MM.1S (cell line): ENCODE results near the gene TNIP1.

Experiments
- DNase-seq: peaks from one replicate; pipeline ENCODE4 v3.0.0-alpha.2; 2015
- H2AFZ ChIP-seq: fragments of 300-600 bp; sonication (generic); 2 replicates; pipeline ENCODE4 v1.6.0; 2016; ENCODE audit warnings: antibody characterized with exemption, low read length
- H3F3A ChIP-seq: fragments of 300-600 bp; sonication (generic); 2 replicates; pipeline ENCODE4 v1.6.1; 2016; ENCODE audit warnings: mild to moderate bottlenecking, antibody characterized with exemption, low read length, moderate library complexity, mixed read lengths; ENCODE audit not compliant: insufficient read depth
- H3K27ac ChIP-seq: fragments of 300-600 bp; sonication (generic); 2 replicates; pipeline ENCODE4 v1.5.1; 2016; ENCODE audit warnings: mild to moderate bottlenecking, low read length
- H3K27me3 ChIP-seq: fragments of 300-600 bp; sonication (generic); replicated peaks from 2 replicates; pipeline ENCODE4 v1.6.0; 2016; ENCODE audit warnings: low read length; ENCODE audit not compliant: insufficient read depth
- H3K36me3 ChIP-seq: fragments of 300-600 bp; sonication (generic); replicated peaks from 2 replicates; pipeline ENCODE4 v1.6.1; 2016; ENCODE audit warnings: mild to moderate bottlenecking, low read length, mixed read lengths; ENCODE audit not compliant: insufficient read depth
- H3K4me1 ChIP-seq: fragments of 300-600 bp; sonication (generic); 2 replicates; pipeline ENCODE4 v1.6.1; 2016; ENCODE audit warnings: low read length, mixed read lengths
- H3K4me2 ChIP-seq: fragments of 300-600 bp; sonication (generic); 2 replicates; pipeline ENCODE4 v1.6.0; 2016; ENCODE audit warnings: low read depth, low read length
- H3K4me3 ChIP-seq: fragments of 300-600 bp; sonication (generic); 2 replicates; pipeline ENCODE4 v1.5.1; 2016; ENCODE audit warnings: low read length, mixed read lengths
- H3K79me2 ChIP-seq: fragments of 300-600 bp; sonication (generic); 2 replicates; pipeline ENCODE4 v1.6.1; 2016; ENCODE audit warnings: mixed run types, low read length, mixed read lengths
- H3K9ac ChIP-seq: fragments of 300-600 bp; sonication (generic); 2 replicates; pipeline ENCODE4 v1.6.1; 2016; ENCODE audit warnings: low read length, mixed read lengths
- H3K9me2 ChIP-seq: fragments of 300-600 bp; sonication (generic); replicated peaks from 2 replicates; pipeline ENCODE4 v1.6.1; 2016; ENCODE audit warnings: mild to moderate bottlenecking, low read length, mixed read lengths; ENCODE audit not compliant: insufficient read depth
- H3K9me3 ChIP-seq: fragments of 300-600 bp; sonication (generic); replicated peaks from 2 replicates; pipeline ENCODE4 v1.6.1; 2016; ENCODE audit warnings: mild to moderate bottlenecking, low read length, mixed read lengths; ENCODE audit not compliant: insufficient read depth
- H4K20me1 ChIP-seq: fragments of 300-600 bp; sonication (generic); 2 replicates; pipeline ENCODE4 v1.6.1; 2016; ENCODE audit warnings: mild to moderate bottlenecking, low read length, moderate library complexity, mixed read lengths; ENCODE audit not compliant: insufficient read depth
- EZH2 ChIP-seq: fragments of 300-600 bp; sonication (generic); optimal IDR thresholded peaks from 2 replicates; pipeline ENCODE3; 2017; ENCODE audit warnings: low read depth, mild to moderate bottlenecking, antibody characterized with exemption, low read length, mixed read lengths
- EZH2phosphoT487 ChIP-seq: fragments of 300-600 bp; sonication (generic); IDR thresholded peaks from 2 replicates; pipeline ENCODE4 v1.6.1; 2018; ENCODE audit warnings: antibody characterized with exemption, low read length
- TF ChIP-seq, protein P1 (sequence below): fragments of 300-600 bp; sonication (generic); IDR thresholded peaks from 2 replicates; pipeline ENCODE4 v1.5.1; 2016; ENCODE audit warnings: antibody characterized with exemption, low read length, mixed read lengths

Gene TNIP1

GRCh38 chr5:151084363-151084762 is 3.5 kb upstream of the TNIP1 start:
- peaks cover 54% of the 10 kb centered on the region for H3K4me1 ChIP-seq
- peaks cover 33% of the 10 kb centered on the region for H3K79me2 ChIP-seq
- H3K9me3 ChIP-seq, result no peaks in the 10 kb centered on the region
- no peaks in the 10 kb centered on the region for H4K20me1 ChIP-seq
- TF ChIP-seq, protein P1, sequence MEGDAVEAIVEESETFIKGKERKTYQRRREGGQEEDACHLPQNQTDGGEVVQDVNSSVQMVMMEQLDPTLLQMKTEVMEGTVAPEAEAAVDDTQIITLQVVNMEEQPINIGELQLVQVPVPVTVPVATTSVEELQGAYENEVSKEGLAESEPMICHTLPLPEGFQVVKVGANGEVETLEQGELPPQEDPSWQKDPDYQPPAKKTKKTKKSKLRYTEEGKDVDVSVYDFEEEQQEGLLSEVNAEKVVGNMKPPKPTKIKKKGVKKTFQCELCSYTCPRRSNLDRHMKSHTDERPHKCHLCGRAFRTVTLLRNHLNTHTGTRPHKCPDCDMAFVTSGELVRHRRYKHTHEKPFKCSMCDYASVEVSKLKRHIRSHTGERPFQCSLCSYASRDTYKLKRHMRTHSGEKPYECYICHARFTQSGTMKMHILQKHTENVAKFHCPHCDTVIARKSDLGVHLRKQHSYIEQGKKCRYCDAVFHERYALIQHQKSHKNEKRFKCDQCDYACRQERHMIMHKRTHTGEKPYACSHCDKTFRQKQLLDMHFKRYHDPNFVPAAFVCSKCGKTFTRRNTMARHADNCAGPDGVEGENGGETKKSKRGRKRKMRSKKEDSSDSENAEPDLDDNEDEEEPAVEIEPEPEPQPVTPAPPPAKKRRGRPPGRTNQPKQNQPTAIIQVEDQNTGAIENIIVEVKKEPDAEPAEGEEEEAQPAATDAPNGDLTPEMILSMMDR, result no peak
- TF ChIP-seq EZH2phosphoT487, result no peak
- no peak for TF ChIP-seq EZH2
- H2AFZ ChIP-seq, result no peak overlapping the region
- no peaks in the 10 kb centered on the region for H3K27me3 ChIP-seq
- H3K4me2 ChIP-seq, result no peak overlapping the region
- no peak overlapping the region for H3K27ac ChIP-seq
- no peaks in the 10 kb centered on the region for H3K9me2 ChIP-seq
- DNase-seq, result no peak
- peaks cover 30% of the 10 kb centered on the region for H3F3A ChIP-seq
- no peak overlapping the region for H3K9ac ChIP-seq
- H3K36me3 ChIP-seq, result no peaks in the 10 kb centered on the region
- H3K4me3 ChIP-seq, result no peak overlapping the region

- Histone ChIP-seq H3K79me2 (peaks cover 45% of the 10 kb centered on the region), H3K9me3 (no peaks in the 10 kb centered on the region), H3K4me1 (peaks cover 54% of the 10 kb centered on the region), H3F3A (peaks cover 30% of the 10 kb centered on the region), H4K20me1 (no peaks in the 10 kb centered on the region), H3K4me3 (peak overlapping the region; percentile 25; the same call in 1 of the 2 replicates), H3K27ac (peak overlapping the region; percentile 82), H3K27me3 (no peaks in the 10 kb centered on the region), H3K9ac (peak overlapping the region; percentile 46; the same call in 1 of the 2 replicates), H2AFZ (no peak overlapping the region), H3K36me3 (no peaks in the 10 kb centered on the region), H3K9me2 (no peaks in the 10 kb centered on the region), H3K4me2 (peak overlapping the region; percentile 85)
- TF ChIP-seq, protein P1, result no peak
- TF ChIP-seq EZH2, result no peak
- TF ChIP-seq EZH2phosphoT487, result no peak
- peak; percentile 91 for DNase-seq
Measured at GRCh38 chr5:151083081-151083676, 2.3 kb upstream of the TNIP1 start.

GRCh38 chr5:151082282-151082902 is 1.6 kb upstream of the TNIP1 start:
- Histone ChIP-seq H3K27me3 (no peaks in the 10 kb centered on the region), H3F3A (peaks cover 30% of the 10 kb centered on the region), H3K9me3 (no peaks in the 10 kb centered on the region), H3K4me3 (peak overlapping the region; percentile 76), H2AFZ (no peak overlapping the region), H3K9ac (peak overlapping the region; percentile 92; the same call in 1 of the 2 replicates), H3K79me2 (peaks cover 52% of the 10 kb centered on the region), H3K27ac (peak overlapping the region; percentile 82), H3K9me2 (no peaks in the 10 kb centered on the region), H3K36me3 (no peaks in the 10 kb centered on the region), H3K4me1 (peaks cover 52% of the 10 kb centered on the region), H3K4me2 (peak overlapping the region; percentile 85), H4K20me1 (no peaks in the 10 kb centered on the region)
- TF ChIP-seq EZH2 (no peak), EZH2phosphoT487 (no peak)
- TF ChIP-seq, protein P1, result peak; percentile 16
- DNase-seq, result no peak
